ENCODE results near the gene ZNF177. TPM values are rescaled to one million over a fixed set of nuclear protein-coding genes. Genes with fewer than 3 reads are reported as not detected.
A peak's percentile ranks its signal among the peaks of the same experiment; 100 is the strongest.
"Not testable (repeated sequence)": the region's sequence is repeated elsewhere in the genome, so short reads cannot be mapped to it uniquely, and the experiment has no call there.

Gene ZNF177
- total RNA-seq, result 1 to 10 TPM in 4 of 5 donors, not detected in 1; 1.6 to 4.6 (median 3.2) TPM
- polyA plus RNA-seq, result 1 to 10 TPM in 1 of 3 donors, under 1 TPM in 2; 0.50 to 2.4 (median 0.92) TPM
- long read RNA-seq, donor 1, result 0 reads
- long read RNA-seq, donor 2, result 0 reads
- long read RNA-seq, donor 3, result 0 reads
- long read RNA-seq, donor 4, result 0 reads
- long read RNA-seq, donor 5, result 0 reads
- long read RNA-seq, donor 6, result 0 reads
- long read RNA-seq, donor 7, result 0 reads
- long read RNA-seq, donor 8, result 0 reads
- long read RNA-seq, donor 9, result 0 reads
- long read RNA-seq, donor 10, result 0 reads

DNA sequence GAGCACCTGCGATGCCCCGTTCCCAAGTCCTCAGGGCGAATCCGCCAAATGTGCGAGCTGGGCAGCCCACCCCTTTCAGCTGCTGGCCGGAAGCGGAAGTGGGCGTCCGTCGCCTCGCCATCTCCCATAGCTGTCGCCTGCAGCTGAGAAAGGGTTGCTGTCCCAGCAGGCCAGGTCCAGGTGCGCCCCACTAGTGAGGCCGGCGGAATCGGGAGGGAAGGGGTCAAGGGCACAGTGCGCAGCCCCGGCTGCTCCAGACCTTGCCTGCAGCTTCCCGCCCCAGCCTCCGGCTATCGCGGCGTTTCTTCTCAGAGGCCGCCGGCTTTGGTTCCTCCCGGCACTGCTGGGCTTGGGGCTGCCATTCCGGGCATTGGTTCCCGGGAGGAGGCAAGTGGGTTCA is at the start of gene ZNF177:
Gene ZNF177, plus strand, starts transcription at position 109 of the 400 bp plus-strand sequence. CDS start 15,299 bp downstream, outside the sequence.
- DNase-seq, result peak in 1 of 2 donors; percentile 70
- H3K27me3 ChIP-seq, result no peaks in the 10 kb centered on the region
- H3K4me1 ChIP-seq, result no peaks in the 10 kb centered on the region
- peaks cover 5 to 47% (median 19%) of the 10 kb centered on the region in 4 donors for H3K36me3 ChIP-seq
- WGBS, 5 donors, result 5 to 10% (median 7%) methylated on average over 4 to 28 of the region's 28 CpGs
- H3K9me3 ChIP-seq, result peaks cover 45 to 100% (median 91%) of the 10 kb centered on the region in 4 donors
- H3K27ac ChIP-seq, result no peak within 1 kb of the TSS
- intact Hi-C loops (cut with DNase I; ENCODE audit: low total_unique reads), result no loop called here
- TF ChIP-seq EP300 (IDR thresholded peaks at IDR 0.05), result no peak
- no peak for TF ChIP-seq POLR2AphosphoS5 (IDR thresholded peaks at IDR 0.05)
- TF ChIP-seq, protein P1, sequence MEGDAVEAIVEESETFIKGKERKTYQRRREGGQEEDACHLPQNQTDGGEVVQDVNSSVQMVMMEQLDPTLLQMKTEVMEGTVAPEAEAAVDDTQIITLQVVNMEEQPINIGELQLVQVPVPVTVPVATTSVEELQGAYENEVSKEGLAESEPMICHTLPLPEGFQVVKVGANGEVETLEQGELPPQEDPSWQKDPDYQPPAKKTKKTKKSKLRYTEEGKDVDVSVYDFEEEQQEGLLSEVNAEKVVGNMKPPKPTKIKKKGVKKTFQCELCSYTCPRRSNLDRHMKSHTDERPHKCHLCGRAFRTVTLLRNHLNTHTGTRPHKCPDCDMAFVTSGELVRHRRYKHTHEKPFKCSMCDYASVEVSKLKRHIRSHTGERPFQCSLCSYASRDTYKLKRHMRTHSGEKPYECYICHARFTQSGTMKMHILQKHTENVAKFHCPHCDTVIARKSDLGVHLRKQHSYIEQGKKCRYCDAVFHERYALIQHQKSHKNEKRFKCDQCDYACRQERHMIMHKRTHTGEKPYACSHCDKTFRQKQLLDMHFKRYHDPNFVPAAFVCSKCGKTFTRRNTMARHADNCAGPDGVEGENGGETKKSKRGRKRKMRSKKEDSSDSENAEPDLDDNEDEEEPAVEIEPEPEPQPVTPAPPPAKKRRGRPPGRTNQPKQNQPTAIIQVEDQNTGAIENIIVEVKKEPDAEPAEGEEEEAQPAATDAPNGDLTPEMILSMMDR (IDR thresholded peaks at IDR 0.05), result no peak
- TF ChIP-seq POLR2A (IDR thresholded peaks at IDR 0.05), result no peak
- no peak within 1 kb of the TSS for H3K4me3 ChIP-seq

DNA sequence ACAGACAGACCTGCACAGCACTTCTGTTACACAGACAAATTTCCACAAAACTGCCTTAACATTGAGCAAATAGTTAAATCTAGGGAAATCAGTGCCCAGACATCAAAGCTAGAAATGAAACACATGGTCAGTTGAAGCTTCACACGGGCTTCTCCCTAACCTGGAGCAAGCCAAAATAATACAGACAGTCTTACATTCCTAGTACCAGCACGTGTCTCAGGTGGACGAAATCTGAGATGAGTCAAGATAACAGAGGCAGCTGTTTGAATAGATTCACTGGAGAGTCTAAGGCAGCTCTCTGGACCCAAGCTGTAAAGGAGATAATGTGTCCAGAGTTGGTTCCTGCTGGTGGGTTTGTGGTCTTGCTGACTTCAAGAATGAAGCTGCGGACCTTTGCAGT is 49.1 kb upstream of the ZNF177 start:
- H3K4me1 ChIP-seq, result peaks cover 0 to 9% (median 7%) of the 10 kb centered on the region in 4 donors
- H3K36me3 ChIP-seq, result no peaks in the 10 kb centered on the region
- peaks cover 0 to 8% (median 0%) of the 10 kb centered on the region in 3 donors for H3K27me3 ChIP-seq
- TF ChIP-seq POLR2A (IDR thresholded peaks at IDR 0.05) (no peak), EP300 (IDR thresholded peaks at IDR 0.05) (no peak), POLR2AphosphoS5 (IDR thresholded peaks at IDR 0.05) (no peak)
- TF ChIP-seq, protein P1 (IDR thresholded peaks at IDR 0.05), result no peak
- H3K9me3 ChIP-seq, result peaks cover 0 to 49% (median 18%) of the 10 kb centered on the region in 4 donors
- H3K4me3 ChIP-seq, result no peak overlapping the region
- no peak for DNase-seq
- intact Hi-C loops (cut with DNase I; ENCODE audit: low total_unique reads), result no loop called here
- no peak overlapping the region for H3K27ac ChIP-seq
- WGBS, 5 donors, result 65 to 73% (median 71%) methylated on average over 3 to 4 of the region's 4 CpGs

DNA sequence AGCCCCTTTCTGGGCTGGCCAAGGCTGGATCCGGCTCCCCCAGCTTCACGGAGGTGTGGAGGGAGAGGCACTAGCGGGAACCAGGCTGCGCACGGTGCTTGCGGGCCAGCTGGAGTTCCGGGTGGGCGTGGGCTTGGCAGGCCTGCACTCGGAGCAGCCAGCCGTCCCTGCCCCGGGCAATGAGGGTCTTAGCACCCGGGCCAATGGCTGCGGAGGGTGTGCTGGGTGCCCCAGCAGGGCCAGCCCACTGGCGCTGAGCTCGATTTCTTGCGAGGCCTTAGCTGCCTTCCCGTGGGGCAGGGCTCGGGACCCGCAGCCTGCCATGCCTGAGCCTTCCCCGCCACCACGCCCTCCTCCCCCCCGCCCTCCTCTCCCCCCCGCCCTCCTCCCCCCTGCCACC is 41.5 kb upstream of the ZNF177 start:
- H3K27ac ChIP-seq, result no peak overlapping the region
- H3K4me1 ChIP-seq, result peaks cover 11 to 20% (median 16%) of the 10 kb centered on the region in 4 donors
- WGBS, 5 donors, result 93 to 97% (median 95%) methylated on average over 8 to 22 of the region's 23 CpGs
- TF ChIP-seq, protein P1 (IDR thresholded peaks at IDR 0.05), result no peak
- TF ChIP-seq POLR2A (IDR thresholded peaks at IDR 0.05) (no peak), EP300 (IDR thresholded peaks at IDR 0.05) (no peak), POLR2AphosphoS5 (IDR thresholded peaks at IDR 0.05) (no peak)
- intact Hi-C loops (cut with DNase I; ENCODE audit: low total_unique reads), result no loop called here
- peaks cover 0 to 12% (median 2%) of the 10 kb centered on the region in 4 donors for H3K36me3 ChIP-seq
- H3K27me3 ChIP-seq, result peaks cover 0 to 8% (median 0%) of the 10 kb centered on the region in 3 donors
- peaks cover 0 to 60% (median 16%) of the 10 kb centered on the region in 4 donors for H3K9me3 ChIP-seq
- no peak for DNase-seq
- no peak overlapping the region for H3K4me3 ChIP-seq

DNA sequence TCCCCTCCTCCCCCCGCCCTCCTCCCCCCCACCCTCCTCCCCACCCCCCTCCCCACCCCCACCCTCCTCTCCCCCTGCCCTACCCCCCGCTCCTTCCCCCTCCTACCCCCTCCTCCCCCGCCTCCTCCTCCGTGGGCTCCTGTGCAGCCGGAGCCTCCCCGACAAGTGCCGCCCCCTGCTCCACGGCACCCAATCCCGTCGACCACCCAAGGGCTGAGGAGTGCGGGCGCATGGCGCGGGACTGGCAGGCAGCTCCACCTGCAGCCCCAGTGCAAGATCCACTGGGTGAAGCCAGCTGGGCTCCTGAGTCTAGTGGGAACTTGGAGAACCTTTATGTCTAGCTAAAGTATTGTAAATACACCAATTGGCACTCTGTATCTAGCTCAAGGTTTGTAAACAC is 41.1 kb upstream of the ZNF177 start:
- Histone ChIP-seq H3K9me3 (peaks cover 0 to 60% (median 17%) of the 10 kb centered on the region in 4 donors), H3K4me1 (peaks cover 11 to 20% (median 16%) of the 10 kb centered on the region in 4 donors), H3K36me3 (peaks cover 0 to 16% (median 4%) of the 10 kb centered on the region in 4 donors)
- H3K27ac ChIP-seq; intact Hi-C loops (cut with DNase I; ENCODE audit: low total_unique reads); DNase-seq; H3K4me3 ChIP-seq; H3K27me3 ChIP-seq: not testable (repeated sequence)
- WGBS, 5 donors, result 90 to 100% (median 97%) methylated on average over 4 to 11 of the region's 14 CpGs

DNA sequence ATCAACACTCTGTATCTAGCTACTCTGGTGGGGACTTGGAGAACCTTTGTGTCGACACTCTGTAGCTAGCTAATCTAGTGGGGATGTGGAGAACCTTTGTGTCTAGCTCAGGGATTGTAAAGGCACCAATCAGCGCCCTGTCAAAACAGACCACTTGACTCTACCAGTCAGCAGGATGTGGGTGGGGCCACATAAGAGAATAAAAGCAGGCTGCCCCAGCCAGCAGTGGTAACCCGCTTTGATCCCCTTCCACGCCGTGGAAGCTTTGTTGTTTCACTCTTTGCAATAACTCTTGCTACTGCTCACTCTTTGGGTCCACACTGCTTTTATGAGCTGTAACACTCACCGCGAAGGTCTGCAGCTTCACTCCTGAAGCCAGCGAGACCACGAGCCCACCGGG is 40.6 kb upstream of the ZNF177 start:
- 93 to 97% (median 96%) methylated on average over 10 of the region's 10 CpGs for WGBS, 5 donors
- H3K9me3 ChIP-seq, result peaks cover 0 to 62% (median 20%) of the 10 kb centered on the region in 4 donors
- peaks cover 0 to 21% (median 6%) of the 10 kb centered on the region in 4 donors for H3K36me3 ChIP-seq
- DNase-seq; H3K27me3 ChIP-seq; intact Hi-C loops (cut with DNase I; ENCODE audit: low total_unique reads); H3K4me3 ChIP-seq; H3K27ac ChIP-seq: not testable (repeated sequence)
- peaks cover 11 to 20% (median 16%) of the 10 kb centered on the region in 4 donors for H3K4me1 ChIP-seq

All from stomach (tissue), 19 donors.